ENCODE results near the gene KLF3. TPM values are rescaled to one million over a fixed set of nuclear protein-coding genes. Genes with fewer than 3 reads are reported as not detected.

KLF3 gene
- total and polyA plus RNA-seq, 2 experiments from 2014 or later = 15.0 to 16.5 TPM

GRCh38 chr4:38698176-38698575, 34.2 kb downstream of the KLF3 start (continued):
- TF ChIP-seq, protein P1, sequence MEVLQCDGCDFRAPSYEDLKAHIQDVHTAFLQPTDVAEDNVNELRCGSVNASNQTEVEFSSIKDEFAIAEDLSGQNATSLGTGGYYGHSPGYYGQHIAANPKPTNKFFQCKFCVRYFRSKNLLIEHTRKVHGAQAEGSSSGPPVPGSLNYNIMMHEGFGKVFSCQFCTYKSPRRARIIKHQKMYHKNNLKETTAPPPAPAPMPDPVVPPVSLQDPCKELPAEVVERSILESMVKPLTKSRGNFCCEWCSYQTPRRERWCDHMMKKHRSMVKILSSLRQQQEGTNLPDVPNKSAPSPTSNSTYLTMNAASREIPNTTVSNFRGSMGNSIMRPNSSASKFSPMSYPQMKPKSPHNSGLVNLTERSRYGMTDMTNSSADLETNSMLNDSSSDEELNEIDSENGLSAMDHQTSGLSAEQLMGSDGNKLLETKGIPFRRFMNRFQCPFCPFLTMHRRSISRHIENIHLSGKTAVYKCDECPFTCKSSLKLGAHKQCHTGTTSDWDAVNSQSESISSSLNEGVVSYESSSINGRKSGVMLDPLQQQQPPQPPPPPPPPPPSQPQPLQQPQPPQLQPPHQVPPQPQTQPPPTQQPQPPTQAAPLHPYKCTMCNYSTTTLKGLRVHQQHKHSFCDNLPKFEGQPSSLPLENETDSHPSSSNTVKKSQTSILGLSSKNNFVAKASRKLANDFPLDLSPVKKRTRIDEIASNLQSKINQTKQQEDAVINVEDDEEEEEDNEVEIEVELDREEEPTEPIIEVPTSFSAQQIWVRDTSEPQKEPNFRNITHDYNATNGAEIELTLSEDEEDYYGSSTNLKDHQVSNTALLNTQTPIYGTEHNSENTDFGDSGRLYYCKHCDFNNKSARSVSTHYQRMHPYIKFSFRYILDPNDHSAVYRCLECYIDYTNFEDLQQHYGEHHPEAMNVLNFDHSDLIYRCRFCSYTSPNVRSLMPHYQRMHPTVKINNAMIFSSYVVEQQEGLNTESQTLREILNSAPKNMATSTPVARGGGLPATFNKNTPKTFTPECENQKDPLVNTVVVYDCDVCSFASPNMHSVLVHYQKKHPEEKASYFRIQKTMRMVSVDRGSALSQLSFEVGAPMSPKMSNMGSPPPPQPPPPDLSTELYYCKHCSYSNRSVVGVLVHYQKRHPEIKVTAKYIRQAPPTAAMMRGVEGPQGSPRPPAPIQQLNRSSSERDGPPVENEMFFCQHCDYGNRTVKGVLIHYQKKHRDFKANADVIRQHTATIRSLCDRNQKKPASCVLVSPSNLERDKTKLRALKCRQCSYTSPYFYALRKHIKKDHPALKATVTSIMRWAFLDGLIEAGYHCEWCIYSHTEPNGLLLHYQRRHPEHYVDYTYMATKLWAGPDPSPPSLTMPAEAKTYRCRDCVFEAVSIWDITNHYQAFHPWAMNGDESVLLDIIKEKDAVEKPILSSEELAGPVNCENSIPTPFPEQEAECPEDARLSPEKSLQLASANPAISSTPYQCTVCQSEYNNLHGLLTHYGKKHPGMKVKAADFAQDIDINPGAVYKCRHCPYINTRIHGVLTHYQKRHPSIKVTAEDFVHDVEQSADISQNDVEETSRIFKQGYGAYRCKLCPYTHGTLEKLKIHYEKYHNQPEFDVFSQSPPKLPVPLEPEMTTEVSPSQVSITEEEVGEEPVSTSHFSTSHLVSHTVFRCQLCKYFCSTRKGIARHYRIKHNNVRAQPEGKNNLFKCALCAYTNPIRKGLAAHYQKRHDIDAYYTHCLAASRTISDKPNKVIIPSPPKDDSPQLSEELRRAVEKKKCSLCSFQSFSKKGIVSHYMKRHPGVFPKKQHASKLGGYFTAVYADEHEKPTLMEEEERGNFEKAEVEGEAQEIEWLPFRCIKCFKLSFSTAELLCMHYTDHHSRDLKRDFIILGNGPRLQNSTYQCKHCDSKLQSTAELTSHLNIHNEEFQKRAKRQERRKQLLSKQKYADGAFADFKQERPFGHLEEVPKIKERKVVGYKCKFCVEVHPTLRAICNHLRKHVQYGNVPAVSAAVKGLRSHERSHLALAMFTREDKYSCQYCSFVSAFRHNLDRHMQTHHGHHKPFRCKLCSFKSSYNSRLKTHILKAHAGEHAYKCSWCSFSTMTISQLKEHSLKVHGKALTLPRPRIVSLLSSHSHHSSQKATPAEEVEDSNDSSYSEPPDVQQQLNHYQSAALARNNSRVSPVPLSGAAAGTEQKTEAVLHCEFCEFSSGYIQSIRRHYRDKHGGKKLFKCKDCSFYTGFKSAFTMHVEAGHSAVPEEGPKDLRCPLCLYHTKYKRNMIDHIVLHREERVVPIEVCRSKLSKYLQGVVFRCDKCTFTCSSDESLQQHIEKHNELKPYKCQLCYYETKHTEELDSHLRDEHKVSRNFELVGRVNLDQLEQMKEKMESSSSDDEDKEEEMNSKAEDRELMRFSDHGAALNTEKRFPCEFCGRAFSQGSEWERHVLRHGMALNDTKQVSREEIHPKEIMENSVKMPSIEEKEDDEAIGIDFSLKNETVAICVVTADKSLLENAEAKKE (CRISPR knock-in tag; IDR thresholded peaks at IDR 0.05) = no peak
- TF ChIP-seq ZNF331 (CRISPR knock-in tag; IDR thresholded peaks at IDR 0.05; ENCODE audit: low read depth) (no peak), POLR2AphosphoS5 (IDR thresholded peaks at IDR 0.05; ENCODE audit: low read depth) (no peak)

DNA sequence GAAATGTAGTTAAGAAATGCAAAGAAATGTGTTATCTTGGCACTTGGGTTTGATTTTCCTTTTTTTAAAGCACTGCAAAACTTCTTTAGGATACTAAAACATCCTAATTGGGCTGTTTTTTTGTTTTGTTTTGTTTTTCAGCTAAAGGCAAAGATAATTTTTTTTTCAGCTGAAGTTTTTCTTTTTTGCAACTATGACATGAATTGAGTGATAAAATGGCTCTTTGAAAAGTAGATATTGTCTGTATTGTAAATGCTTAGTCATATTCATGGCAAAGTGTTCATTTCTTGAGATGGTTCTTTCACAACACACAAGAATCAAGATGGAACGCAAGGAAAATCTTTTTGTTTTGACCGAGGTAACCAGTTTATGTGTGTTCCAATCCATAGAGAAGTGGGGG, 35.1 kb downstream of the KLF3 start:
- no peak overlapping the region for H3K27ac ChIP-seq (ENCODE audit: low read depth)
- no peaks in the 10 kb centered on the region for H4K20me1 ChIP-seq (replicated peaks; ENCODE audit: insufficient read depth)
- ATAC-seq = no peak
- no peaks in the 10 kb centered on the region for H3F3A ChIP-seq (replicated peaks; ENCODE audit: low read depth)
- TF ChIP-seq NANOG (IDR thresholded peaks at IDR 0.05; ENCODE audit: borderline replicate concordance) (no peak), ZNF331 (CRISPR knock-in tag; IDR thresholded peaks at IDR 0.05; ENCODE audit: low read depth) (no peak)
- H3K4me3 Mint-ChIP-seq = no peak overlapping the region
- H3K36me3 Mint-ChIP-seq (ENCODE audit: low read depth) = peaks cover 40% of the 10 kb centered on the region
- no peak overlapping the region for H3K4me3 ChIP-seq
- no peak overlapping the region for H3K4me2 ChIP-seq
- H3K36me3 ChIP-seq (ENCODE audit: insufficient read depth) = peaks cover 17% of the 10 kb centered on the region
- 0 out of 2 replicates have a peak, but pooled peaks cover under 1% of the 10 kb centered on the region for H3K9me2 ChIP-seq (ENCODE audit: insufficient read depth)
- no peaks in the 10 kb centered on the region for H3K27me3 ChIP-seq (ENCODE audit: insufficient read depth)
- peaks cover 40% of the 10 kb centered on the region for H3K4me1 Mint-ChIP-seq
- no peaks in the 10 kb centered on the region for H3K79me2 ChIP-seq (replicated peaks; ENCODE audit: insufficient read depth)
- no peak for DNase-seq (ENCODE audit: low spot score)
- no peak overlapping the region for H2AFZ ChIP-seq
- no peaks in the 10 kb centered on the region for H3K9me3 Mint-ChIP-seq
- peak overlapping the region; percentile 35; the same call in 1 of the 2 replicates for H3K27ac Mint-ChIP-seq
- peaks cover 49% of the 10 kb centered on the region for H3K4me1 ChIP-seq (ENCODE audit: insufficient read depth)
- peaks cover under 1% of the 10 kb centered on the region for H3K27me3 Mint-ChIP-seq (ENCODE audit: insufficient read depth, low read depth, poor library complexity)

DNA sequence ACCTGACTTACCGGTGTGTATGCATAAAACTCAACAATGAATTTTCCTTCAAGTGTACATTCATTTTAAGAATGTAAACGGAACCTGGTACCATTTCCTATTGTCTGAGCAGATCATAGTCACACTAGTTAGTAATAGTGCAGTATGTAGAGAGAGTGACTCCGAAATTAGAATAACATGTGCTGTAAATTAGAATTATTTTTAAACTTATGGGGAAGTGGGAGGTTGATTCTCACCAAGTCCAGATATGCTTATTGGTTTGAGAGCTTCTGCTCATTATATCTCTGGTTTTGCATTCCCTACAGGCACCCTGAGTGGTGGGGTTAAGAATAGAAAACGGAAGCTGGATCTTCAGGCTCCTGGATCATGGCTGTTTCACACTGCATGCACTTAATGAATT, 39.6 kb downstream of the KLF3 start:
- Mint-ChIP-seq H3K4me3 (no peak overlapping the region), H3K36me3 (ENCODE audit: low read depth) (no peaks in the 10 kb centered on the region), H3K27ac (no peak overlapping the region), H3K9me3 (no peaks in the 10 kb centered on the region), H3K27me3 (ENCODE audit: insufficient read depth, low read depth, poor library complexity) (peaks cover 2% of the 10 kb centered on the region), H3K4me1 (peaks cover 29% of the 10 kb centered on the region; the same call in 2 of the 3 replicates)
- Histone ChIP-seq H3K27me3 (ENCODE audit: insufficient read depth) (no peaks in the 10 kb centered on the region), H2AFZ (no peak overlapping the region), H4K20me1 (replicated peaks; ENCODE audit: insufficient read depth) (no peaks in the 10 kb centered on the region), H3K4me1 (ENCODE audit: insufficient read depth) (peaks cover 39% of the 10 kb centered on the region), H3K4me3 (no peak overlapping the region), H3K9me2 (ENCODE audit: insufficient read depth) (peaks cover 10% of the 10 kb centered on the region; the same call in 1 of the 2 replicates), H3K4me2 (no peak overlapping the region), H3K79me2 (replicated peaks; ENCODE audit: insufficient read depth) (no peaks in the 10 kb centered on the region), H3K36me3 (ENCODE audit: insufficient read depth) (no peaks in the 10 kb centered on the region), H3F3A (replicated peaks; ENCODE audit: low read depth) (no peaks in the 10 kb centered on the region), H3K27ac (ENCODE audit: low read depth) (no peak overlapping the region)
- no peak for DNase-seq (ENCODE audit: low spot score)
- no peak for ATAC-seq
- no peak for TF ChIP-seq POLR2AphosphoS5 (IDR thresholded peaks at IDR 0.05; ENCODE audit: low read depth)
- TF ChIP-seq, protein P1 (CRISPR knock-in tag; IDR thresholded peaks at IDR 0.05) = no peak
